ENCODE data around the gene RAB9A.
"Not testable (repeated sequence)": the region's sequence is repeated elsewhere in the genome, so short reads cannot be mapped to it uniquely, and the experiment has no call there.

The RAB9A gene
- 12.6 reads per million, percentile 37 among the genes with 10 or more reads in this experiment for total RNA-seq

GRCh38 chrX:13688958-13689740, at the start of gene RAB9A:
Gene RAB9A, plus strand, starts transcription at chrX:13689128. Its CDS starts 19,619 bp downstream, at chrX:13708747.
- DNase-seq: peak; percentile 72

- not testable (repeated sequence) for DNase-seq
Observed at GRCh38 chrX:13641684-13642083, 47.2 kb upstream of the RAB9A start.

GRCh38 chrX:13645464-13646153, 43.3 kb upstream of the RAB9A start:
- DNase-seq: no peak

- DNase-seq: peak; percentile 8
Observed at GRCh38 chrX:13646154-13646549, 42.8 kb upstream of the RAB9A start.

- DNase-seq: peak; percentile 59
Observed at GRCh38 chrX:13647709-13648212, 41.2 kb upstream of the RAB9A start.

- DNase-seq: not testable (repeated sequence)
Observed at GRCh38 chrX:13648336-13648735, 40.6 kb upstream of the RAB9A start.

- no peak for DNase-seq
Observed at GRCh38 chrX:13649838-13650237, 39.1 kb upstream of the RAB9A start.

GRCh38 chrX:13650318-13650717, 38.6 kb upstream of the RAB9A start:
- no peak for DNase-seq

GRCh38 chrX:13651150-13651549, 37.8 kb upstream of the RAB9A start:
- DNase-seq: no peak

GRCh38 chrX:13652287-13652793, 36.6 kb upstream of the RAB9A start:
- no peak for DNase-seq

- peak; percentile 96 for DNase-seq
Observed at GRCh38 chrX:13652850-13653693, 35.9 kb upstream of the RAB9A start, which contains the start of gene TCEANC. Gene TCEANC, plus strand, starts transcription at chrX:13653141. Its CDS starts 9,368 bp downstream, at chrX:13662509.

- DNase-seq: no peak
Observed at GRCh38 chrX:13654116-13654515, 34.8 kb upstream of the RAB9A start.

- DNase-seq: no peak
Observed at GRCh38 chrX:13655674-13656073, 33.3 kb upstream of the RAB9A start.

- DNase-seq: peak; percentile 17
Observed at GRCh38 chrX:13658602-13659001, 30.3 kb upstream of the RAB9A start.

- no peak for DNase-seq
Observed at GRCh38 chrX:13659063-13659462, 29.9 kb upstream of the RAB9A start.

- DNase-seq: no peak
Observed at GRCh38 chrX:13661735-13662288, 27.1 kb upstream of the RAB9A start.

- DNase-seq: no peak
Observed at GRCh38 chrX:13662355-13662791, 26.6 kb upstream of the RAB9A start.

- no peak for DNase-seq
Observed at GRCh38 chrX:13664020-13664419, 24.9 kb upstream of the RAB9A start.

GRCh38 chrX:13666836-13667235, 22.1 kb upstream of the RAB9A start:
- no peak for DNase-seq

GRCh38 chrX:13667919-13668318, 21.0 kb upstream of the RAB9A start:
- DNase-seq: no peak

GRCh38 chrX:13669246-13669737, 19.6 kb upstream of the RAB9A start:
- DNase-seq: peak; percentile 14

GRCh38 chrX:13669755-13670154, 19.2 kb upstream of the RAB9A start:
- not testable (repeated sequence) for DNase-seq

Data from effector CD4-positive, alpha-beta T cell (primary cell).